Measurements from ENCODE around the gene HBEGF.
A peak's percentile ranks its signal among the peaks of the same experiment; 100 is the strongest.

Gene HBEGF

DNA sequence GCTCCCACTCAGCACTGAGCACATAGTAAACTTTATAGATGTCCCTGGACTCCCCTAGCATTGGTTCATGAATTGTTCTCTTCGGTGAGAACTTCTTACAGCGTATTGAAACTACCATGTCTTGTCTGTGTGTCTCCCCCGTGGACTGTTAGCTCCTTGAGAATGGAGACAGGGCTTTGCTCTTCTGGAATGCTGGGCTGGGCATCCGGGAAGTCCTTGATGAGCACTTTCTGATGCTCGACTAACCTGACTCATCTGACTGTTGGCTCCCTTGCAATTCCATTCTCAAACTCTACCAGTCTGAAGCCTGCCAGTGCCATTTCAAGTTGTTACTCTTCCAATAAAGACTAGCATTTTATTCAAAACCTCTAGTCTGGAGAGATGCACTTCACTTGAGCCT, 28.5 kb downstream of the HBEGF start:
- H3K4me3 ChIP-seq (replicated peaks; ENCODE audit: insufficient read depth, low read length), result no peak overlapping the region
- no peaks in the 10 kb centered on the region for H3K27me3 ChIP-seq (ENCODE audit: insufficient read depth, poor library complexity, severe bottlenecking)
- no peak overlapping the region for H3K27ac ChIP-seq (replicated peaks)
- DNase-seq (ENCODE audit: low read depth in 1 of 2, low spot score in 1 of 2), result no peak
- TF ChIP-seq GABPA (IDR thresholded peaks at IDR 0.05; ENCODE audit: low read depth) (no peak), POLR2AphosphoS5 (IDR thresholded peaks at IDR 0.05; ENCODE audit: low read depth) (no peak), SPI1 (IDR thresholded peaks at IDR 0.05; ENCODE audit: borderline replicate concordance, low read depth) (no peak)
- TF ChIP-seq, protein P1, sequence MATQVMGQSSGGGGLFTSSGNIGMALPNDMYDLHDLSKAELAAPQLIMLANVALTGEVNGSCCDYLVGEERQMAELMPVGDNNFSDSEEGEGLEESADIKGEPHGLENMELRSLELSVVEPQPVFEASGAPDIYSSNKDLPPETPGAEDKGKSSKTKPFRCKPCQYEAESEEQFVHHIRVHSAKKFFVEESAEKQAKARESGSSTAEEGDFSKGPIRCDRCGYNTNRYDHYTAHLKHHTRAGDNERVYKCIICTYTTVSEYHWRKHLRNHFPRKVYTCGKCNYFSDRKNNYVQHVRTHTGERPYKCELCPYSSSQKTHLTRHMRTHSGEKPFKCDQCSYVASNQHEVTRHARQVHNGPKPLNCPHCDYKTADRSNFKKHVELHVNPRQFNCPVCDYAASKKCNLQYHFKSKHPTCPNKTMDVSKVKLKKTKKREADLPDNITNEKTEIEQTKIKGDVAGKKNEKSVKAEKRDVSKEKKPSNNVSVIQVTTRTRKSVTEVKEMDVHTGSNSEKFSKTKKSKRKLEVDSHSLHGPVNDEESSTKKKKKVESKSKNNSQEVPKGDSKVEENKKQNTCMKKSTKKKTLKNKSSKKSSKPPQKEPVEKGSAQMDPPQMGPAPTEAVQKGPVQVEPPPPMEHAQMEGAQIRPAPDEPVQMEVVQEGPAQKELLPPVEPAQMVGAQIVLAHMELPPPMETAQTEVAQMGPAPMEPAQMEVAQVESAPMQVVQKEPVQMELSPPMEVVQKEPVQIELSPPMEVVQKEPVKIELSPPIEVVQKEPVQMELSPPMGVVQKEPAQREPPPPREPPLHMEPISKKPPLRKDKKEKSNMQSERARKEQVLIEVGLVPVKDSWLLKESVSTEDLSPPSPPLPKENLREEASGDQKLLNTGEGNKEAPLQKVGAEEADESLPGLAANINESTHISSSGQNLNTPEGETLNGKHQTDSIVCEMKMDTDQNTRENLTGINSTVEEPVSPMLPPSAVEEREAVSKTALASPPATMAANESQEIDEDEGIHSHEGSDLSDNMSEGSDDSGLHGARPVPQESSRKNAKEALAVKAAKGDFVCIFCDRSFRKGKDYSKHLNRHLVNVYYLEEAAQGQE (IDR thresholded peaks at IDR 0.05; ENCODE audit: insufficient replicate concordance, low read depth), result no peak
- TF ChIP-seq, protein P2, sequence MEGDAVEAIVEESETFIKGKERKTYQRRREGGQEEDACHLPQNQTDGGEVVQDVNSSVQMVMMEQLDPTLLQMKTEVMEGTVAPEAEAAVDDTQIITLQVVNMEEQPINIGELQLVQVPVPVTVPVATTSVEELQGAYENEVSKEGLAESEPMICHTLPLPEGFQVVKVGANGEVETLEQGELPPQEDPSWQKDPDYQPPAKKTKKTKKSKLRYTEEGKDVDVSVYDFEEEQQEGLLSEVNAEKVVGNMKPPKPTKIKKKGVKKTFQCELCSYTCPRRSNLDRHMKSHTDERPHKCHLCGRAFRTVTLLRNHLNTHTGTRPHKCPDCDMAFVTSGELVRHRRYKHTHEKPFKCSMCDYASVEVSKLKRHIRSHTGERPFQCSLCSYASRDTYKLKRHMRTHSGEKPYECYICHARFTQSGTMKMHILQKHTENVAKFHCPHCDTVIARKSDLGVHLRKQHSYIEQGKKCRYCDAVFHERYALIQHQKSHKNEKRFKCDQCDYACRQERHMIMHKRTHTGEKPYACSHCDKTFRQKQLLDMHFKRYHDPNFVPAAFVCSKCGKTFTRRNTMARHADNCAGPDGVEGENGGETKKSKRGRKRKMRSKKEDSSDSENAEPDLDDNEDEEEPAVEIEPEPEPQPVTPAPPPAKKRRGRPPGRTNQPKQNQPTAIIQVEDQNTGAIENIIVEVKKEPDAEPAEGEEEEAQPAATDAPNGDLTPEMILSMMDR (IDR thresholded peaks at IDR 0.05; ENCODE audit: insufficient read depth, low read length), result no peak

DNA sequence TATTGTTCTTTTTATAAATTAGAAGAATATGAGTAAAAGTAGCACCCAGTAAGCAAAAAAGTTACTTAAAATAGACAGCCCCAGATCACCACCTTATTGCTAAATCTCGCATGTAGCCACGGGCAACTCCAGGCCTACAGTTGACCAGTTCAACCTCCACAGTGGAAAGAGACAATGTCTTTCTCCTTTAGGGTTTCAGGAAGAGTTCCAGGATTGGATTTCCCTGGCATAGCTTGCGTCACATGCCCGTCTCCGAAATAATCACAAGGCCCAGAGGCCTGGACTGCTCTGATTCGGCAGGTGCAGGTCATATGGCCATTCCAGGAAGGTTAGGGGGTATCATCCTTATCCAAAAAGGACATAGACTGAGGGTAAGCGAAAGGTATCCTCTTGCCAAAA, 33.6 kb downstream of the HBEGF start:
- H3K4me3 ChIP-seq (replicated peaks; ENCODE audit: insufficient read depth, low read length), result no peak overlapping the region
- no peak overlapping the region for H3K27ac ChIP-seq (replicated peaks)
- no peak for DNase-seq (ENCODE audit: low read depth in 1 of 2, low spot score in 1 of 2)
- TF ChIP-seq, protein P1 (IDR thresholded peaks at IDR 0.05; ENCODE audit: insufficient replicate concordance, low read depth), result no peak
- no peak for TF ChIP-seq POLR2AphosphoS5 (IDR thresholded peaks at IDR 0.05; ENCODE audit: low read depth)
- TF ChIP-seq, protein P2 (IDR thresholded peaks at IDR 0.05; ENCODE audit: insufficient read depth, low read length), result no peak
- TF ChIP-seq GABPA (IDR thresholded peaks at IDR 0.05; ENCODE audit: low read depth), result no peak
- TF ChIP-seq SPI1 (IDR thresholded peaks at IDR 0.05; ENCODE audit: borderline replicate concordance, low read depth), result no peak
- H3K27me3 ChIP-seq (ENCODE audit: insufficient read depth, poor library complexity, severe bottlenecking), result no peaks in the 10 kb centered on the region

DNA sequence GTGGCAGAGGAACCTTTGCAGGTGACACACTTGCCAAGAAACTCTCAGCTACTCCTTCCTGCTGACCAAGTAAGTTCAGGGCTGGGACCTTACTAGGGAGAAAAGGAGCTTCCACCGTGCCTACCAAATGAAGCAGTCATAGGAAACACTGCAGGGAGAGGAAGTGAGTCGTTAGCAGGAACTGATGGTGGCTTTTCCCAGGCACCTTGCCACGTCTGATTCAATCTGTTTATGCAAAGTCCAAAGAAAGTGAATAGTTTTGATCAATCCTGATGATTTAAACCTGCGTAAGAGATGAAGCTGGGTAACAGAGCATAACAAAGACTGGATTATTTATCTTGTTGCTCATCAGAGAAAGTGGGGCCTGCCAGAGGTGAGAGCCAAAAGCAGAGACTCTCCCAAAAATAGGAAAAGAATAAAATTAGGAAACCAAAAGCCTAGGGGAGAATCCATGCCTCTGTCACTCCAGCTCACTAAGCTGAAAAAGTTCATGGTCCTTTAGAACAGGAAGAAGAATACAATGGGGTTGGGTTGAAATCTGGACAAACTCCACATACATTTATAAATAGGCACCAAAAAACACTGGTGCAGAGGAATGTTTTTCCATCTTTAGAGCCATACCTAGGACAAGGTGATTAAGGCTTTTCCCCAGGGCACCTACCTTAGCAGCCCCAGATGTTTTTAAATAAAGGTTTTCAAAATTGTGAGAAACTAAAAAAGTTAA, 34.2 kb downstream of the HBEGF start:
- peak; percentile 30 to 52 for DNase-seq (ENCODE audit: low read depth in 1 of 2, low spot score in 1 of 2)
- H3K27me3 ChIP-seq (ENCODE audit: insufficient read depth, poor library complexity, severe bottlenecking), result no peaks in the 10 kb centered on the region
- TF ChIP-seq SPI1 (IDR thresholded peaks at IDR 0.05; ENCODE audit: borderline replicate concordance, low read depth) (peak; percentile 89), GABPA (IDR thresholded peaks at IDR 0.05; ENCODE audit: low read depth) (no peak), POLR2AphosphoS5 (IDR thresholded peaks at IDR 0.05; ENCODE audit: low read depth) (no peak)
- TF ChIP-seq, protein P1 (IDR thresholded peaks at IDR 0.05; ENCODE audit: insufficient replicate concordance, low read depth), result no peak
- TF ChIP-seq, protein P2 (IDR thresholded peaks at IDR 0.05; ENCODE audit: insufficient read depth, low read length), result no peak
- 0 out of 2 replicates have a peak overlapping the region, but pooled peaks have one; percentile 25 for H3K27ac ChIP-seq (replicated peaks)
- no peak overlapping the region for H3K4me3 ChIP-seq (replicated peaks; ENCODE audit: insufficient read depth, low read length)

Measured in HL-60 (cell line).